Measurements from ENCODE around the gene PAPOLB.

DNA sequence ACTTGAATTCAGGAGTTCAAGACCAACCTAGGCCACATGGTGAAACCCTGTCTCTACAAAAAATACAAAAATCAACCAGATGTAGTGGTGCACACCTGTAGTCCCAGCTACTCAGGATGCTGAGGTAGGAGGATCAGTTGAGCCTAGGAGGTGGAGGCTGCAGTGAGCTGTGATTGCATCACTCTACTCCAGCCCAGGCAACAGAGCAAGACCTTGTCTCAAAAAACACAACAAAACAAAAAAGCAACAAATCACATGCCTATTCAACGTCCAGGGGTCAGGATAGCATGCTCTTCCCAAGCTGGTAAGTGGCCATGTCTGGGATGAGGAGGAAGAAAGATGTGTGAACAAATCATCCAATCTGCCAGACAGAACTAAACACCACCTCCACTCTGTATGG is 27.9 kb upstream of the PAPOLB start:
- TF ChIP-seq, protein P1, sequence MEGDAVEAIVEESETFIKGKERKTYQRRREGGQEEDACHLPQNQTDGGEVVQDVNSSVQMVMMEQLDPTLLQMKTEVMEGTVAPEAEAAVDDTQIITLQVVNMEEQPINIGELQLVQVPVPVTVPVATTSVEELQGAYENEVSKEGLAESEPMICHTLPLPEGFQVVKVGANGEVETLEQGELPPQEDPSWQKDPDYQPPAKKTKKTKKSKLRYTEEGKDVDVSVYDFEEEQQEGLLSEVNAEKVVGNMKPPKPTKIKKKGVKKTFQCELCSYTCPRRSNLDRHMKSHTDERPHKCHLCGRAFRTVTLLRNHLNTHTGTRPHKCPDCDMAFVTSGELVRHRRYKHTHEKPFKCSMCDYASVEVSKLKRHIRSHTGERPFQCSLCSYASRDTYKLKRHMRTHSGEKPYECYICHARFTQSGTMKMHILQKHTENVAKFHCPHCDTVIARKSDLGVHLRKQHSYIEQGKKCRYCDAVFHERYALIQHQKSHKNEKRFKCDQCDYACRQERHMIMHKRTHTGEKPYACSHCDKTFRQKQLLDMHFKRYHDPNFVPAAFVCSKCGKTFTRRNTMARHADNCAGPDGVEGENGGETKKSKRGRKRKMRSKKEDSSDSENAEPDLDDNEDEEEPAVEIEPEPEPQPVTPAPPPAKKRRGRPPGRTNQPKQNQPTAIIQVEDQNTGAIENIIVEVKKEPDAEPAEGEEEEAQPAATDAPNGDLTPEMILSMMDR (IDR thresholded peaks at IDR 0.05): no peak
- no peak for TF ChIP-seq POLR2A (IDR thresholded peaks at IDR 0.05)

Measured in suprapubic skin (tissue), 3 donors.